ENCODE measurements around the gene RASAL3.

DNA sequence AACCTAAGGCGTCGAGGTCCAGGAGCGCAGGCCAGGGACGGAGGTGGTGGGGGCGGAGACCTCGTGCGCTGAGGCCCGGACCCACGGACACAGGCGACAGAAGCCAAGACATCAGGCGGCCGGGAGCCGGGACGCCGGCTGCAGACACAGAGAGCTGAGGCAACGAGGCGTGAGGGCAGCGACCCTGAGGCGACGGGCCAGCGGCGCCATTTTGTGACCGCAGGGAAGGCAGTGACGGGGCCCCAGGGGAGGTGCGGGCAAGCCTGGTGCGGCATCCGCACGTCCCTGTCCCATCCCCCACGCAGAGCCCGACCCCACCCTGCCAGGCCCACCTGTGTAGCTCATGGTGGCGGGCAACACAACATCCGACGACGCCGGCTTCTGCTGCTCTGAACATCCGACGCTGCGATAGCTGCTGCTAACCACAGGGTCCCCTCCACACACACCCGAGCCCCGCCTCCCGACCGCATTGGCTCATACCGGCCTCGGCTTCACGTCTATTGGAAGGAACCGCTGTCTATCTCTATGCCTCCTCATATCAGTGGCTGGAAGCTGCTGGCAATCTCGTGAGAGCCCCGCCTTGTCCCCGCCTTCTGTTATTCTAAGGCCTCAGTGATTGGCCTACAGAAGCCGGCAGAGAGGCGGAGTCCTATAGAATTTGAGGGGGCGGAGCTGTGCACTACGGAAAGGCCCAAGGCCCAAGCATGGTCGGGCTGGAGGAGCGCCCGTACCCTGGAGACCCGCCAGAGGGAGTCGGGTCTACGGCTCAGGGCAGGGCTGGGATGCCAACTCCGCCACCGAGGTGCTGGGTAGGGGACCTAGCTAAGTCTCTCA lies 45.5 kb downstream of the RASAL3 start, which contains the start of gene AKAP8L:
- TF ChIP-seq, protein P1, sequence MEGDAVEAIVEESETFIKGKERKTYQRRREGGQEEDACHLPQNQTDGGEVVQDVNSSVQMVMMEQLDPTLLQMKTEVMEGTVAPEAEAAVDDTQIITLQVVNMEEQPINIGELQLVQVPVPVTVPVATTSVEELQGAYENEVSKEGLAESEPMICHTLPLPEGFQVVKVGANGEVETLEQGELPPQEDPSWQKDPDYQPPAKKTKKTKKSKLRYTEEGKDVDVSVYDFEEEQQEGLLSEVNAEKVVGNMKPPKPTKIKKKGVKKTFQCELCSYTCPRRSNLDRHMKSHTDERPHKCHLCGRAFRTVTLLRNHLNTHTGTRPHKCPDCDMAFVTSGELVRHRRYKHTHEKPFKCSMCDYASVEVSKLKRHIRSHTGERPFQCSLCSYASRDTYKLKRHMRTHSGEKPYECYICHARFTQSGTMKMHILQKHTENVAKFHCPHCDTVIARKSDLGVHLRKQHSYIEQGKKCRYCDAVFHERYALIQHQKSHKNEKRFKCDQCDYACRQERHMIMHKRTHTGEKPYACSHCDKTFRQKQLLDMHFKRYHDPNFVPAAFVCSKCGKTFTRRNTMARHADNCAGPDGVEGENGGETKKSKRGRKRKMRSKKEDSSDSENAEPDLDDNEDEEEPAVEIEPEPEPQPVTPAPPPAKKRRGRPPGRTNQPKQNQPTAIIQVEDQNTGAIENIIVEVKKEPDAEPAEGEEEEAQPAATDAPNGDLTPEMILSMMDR (IDR thresholded peaks at IDR 0.05): peak; percentile 71
- TF ChIP-seq ZFX (IDR thresholded peaks at IDR 0.05; ENCODE audit: borderline replicate concordance): no peak
